Measurements from ENCODE around the gene ENO1.
A peak's percentile ranks its signal among the peaks of the same experiment; 100 is the strongest.

Gene ENO1

GRCh38 chr1:8878698-8879463 lies 395 bp upstream of the ENO1 start:
- no peaks in the 10 kb centered on the region for H3K27me3 ChIP-seq (ENCODE audit: insufficient read depth, poor library complexity, severe bottlenecking)
- TF ChIP-seq, protein P1, sequence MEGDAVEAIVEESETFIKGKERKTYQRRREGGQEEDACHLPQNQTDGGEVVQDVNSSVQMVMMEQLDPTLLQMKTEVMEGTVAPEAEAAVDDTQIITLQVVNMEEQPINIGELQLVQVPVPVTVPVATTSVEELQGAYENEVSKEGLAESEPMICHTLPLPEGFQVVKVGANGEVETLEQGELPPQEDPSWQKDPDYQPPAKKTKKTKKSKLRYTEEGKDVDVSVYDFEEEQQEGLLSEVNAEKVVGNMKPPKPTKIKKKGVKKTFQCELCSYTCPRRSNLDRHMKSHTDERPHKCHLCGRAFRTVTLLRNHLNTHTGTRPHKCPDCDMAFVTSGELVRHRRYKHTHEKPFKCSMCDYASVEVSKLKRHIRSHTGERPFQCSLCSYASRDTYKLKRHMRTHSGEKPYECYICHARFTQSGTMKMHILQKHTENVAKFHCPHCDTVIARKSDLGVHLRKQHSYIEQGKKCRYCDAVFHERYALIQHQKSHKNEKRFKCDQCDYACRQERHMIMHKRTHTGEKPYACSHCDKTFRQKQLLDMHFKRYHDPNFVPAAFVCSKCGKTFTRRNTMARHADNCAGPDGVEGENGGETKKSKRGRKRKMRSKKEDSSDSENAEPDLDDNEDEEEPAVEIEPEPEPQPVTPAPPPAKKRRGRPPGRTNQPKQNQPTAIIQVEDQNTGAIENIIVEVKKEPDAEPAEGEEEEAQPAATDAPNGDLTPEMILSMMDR (IDR thresholded peaks at IDR 0.05; ENCODE audit: poor library complexity, severe bottlenecking), result no peak
- DNase-seq (ENCODE audit: low spot score), result peak; percentile 93
- peaks cover 43% of the 10 kb centered on the region for H3K36me3 ChIP-seq (ENCODE audit: low read depth)
- H3K27ac ChIP-seq (ENCODE audit: poor library complexity, severe bottlenecking), result peak overlapping the region; percentile 97
- H3K4me1 ChIP-seq (ENCODE audit: insufficient read depth, poor library complexity, severe bottlenecking), result peaks cover 30% of the 10 kb centered on the region
- H3K9me3 ChIP-seq (ENCODE audit: severe bottlenecking), result no peaks in the 10 kb centered on the region
- ATAC-seq (ENCODE audit: low read depth), result peak; percentile 57
- H3K4me3 ChIP-seq (ENCODE audit: severe bottlenecking), result peak overlapping the region; percentile 81

- Histone ChIP-seq H3K9me3 (ENCODE audit: severe bottlenecking) (no peaks in the 10 kb centered on the region), H3K4me1 (ENCODE audit: insufficient read depth, poor library complexity, severe bottlenecking) (peaks cover 55% of the 10 kb centered on the region), H3K27me3 (ENCODE audit: insufficient read depth, poor library complexity, severe bottlenecking) (no peaks in the 10 kb centered on the region), H3K4me3 (ENCODE audit: severe bottlenecking) (peak overlapping the region; percentile 81), H3K27ac (ENCODE audit: poor library complexity, severe bottlenecking) (peak overlapping the region; percentile 97), H3K36me3 (ENCODE audit: low read depth) (peaks cover 69% of the 10 kb centered on the region)
- TF ChIP-seq, protein P1 (IDR thresholded peaks at IDR 0.05; ENCODE audit: poor library complexity, severe bottlenecking), result no peak
- DNase-seq (ENCODE audit: low spot score), result no peak
- no peak for ATAC-seq (ENCODE audit: low read depth)
Observed at GRCh38 chr1:8876087-8876486, 2.4 kb downstream of the ENO1 start.

DNA sequence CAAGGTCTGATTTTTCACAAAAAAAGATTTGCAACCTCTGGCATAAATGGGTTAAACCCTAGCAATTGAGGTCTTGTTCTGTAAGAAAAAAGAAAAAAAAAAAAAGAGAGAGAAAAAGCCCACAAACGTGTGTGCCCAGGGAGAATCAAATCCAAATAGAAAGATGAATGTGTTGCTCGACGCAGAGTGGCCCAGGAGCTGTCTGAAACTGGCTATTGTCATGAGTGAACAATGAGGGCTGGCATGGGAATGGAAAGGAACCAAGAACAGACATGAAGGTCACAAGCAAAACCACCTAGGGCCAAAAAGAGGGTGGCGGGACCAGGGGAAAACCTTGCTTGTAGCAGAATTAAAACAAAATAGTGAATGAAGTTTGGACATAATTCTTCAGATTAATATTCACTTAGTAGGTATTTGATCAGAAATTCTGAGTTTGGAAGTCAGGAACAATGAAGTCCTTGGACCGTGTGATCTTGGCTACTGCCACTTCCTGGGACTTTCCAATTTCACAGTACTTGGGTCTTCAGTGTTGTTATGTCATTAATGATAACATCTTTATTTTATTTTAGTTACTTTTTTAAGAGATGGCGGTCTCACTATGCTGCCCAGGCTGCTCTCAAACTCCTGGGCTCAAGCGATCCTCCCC lies 3.1 kb downstream of the ENO1 start:
- peaks cover 58% of the 10 kb centered on the region for H3K4me1 ChIP-seq (ENCODE audit: insufficient read depth, poor library complexity, severe bottlenecking)
- no peaks in the 10 kb centered on the region for H3K9me3 ChIP-seq (ENCODE audit: severe bottlenecking)
- peak overlapping the region; percentile 97 for H3K27ac ChIP-seq (ENCODE audit: poor library complexity, severe bottlenecking)
- ATAC-seq (ENCODE audit: low read depth), result no peak
- H3K36me3 ChIP-seq (ENCODE audit: low read depth), result peaks cover 77% of the 10 kb centered on the region
- TF ChIP-seq, protein P1 (IDR thresholded peaks at IDR 0.05; ENCODE audit: poor library complexity, severe bottlenecking), result no peak
- no peaks in the 10 kb centered on the region for H3K27me3 ChIP-seq (ENCODE audit: insufficient read depth, poor library complexity, severe bottlenecking)
- peak overlapping the region; percentile 81 for H3K4me3 ChIP-seq (ENCODE audit: severe bottlenecking)
- no peak for DNase-seq (ENCODE audit: low spot score)

DNA sequence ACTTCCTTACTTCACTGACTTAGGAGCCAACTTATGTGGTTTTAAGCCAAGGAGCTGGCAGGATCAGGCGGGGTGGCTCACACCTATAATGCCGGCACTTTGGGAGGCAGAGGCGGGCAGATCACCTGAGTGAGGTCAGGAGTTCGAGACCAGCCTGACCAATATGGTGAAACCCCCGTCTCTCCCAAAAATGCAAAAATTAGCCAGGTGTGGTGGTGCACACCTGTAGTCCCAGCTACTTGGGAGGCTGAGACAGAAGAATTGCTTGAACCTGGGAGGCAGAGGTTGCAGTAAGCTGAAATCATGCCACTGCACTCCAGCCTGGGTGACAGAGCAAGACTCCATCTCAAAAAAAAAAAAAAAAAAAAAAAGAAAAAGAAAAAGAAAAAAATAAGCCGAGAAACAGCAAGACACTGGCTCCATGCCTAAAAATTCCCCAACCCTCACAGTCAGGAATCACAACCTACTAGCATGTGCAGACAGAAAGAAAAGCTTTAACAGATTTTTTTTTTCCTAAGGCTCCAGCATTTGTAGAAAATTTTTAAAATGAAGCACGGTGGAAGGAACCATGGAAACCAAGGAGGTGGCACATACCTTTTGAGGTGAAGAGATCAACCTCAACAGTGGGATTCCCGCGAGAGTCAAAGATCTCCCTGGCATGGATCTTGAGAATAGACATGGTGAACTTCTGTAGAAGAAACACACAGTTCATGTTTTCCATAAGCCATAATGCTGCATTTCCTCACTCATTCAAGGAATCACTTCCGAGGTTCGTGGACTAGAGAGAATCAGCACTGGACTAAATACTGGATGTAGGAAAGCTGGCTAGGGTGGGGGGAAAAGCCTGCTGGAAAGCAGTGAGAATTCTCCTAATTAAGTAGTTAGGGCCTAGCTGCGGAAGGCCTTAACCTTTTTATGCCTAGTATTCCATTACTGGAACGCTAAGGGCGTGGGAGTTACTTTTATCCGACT lies 4.0 kb downstream of the ENO1 start:
- peaks cover 85% of the 10 kb centered on the region for H3K36me3 ChIP-seq (ENCODE audit: low read depth)
- H3K4me1 ChIP-seq (ENCODE audit: insufficient read depth, poor library complexity, severe bottlenecking), result peaks cover 52% of the 10 kb centered on the region
- peak overlapping the region; percentile 97 for H3K27ac ChIP-seq (ENCODE audit: poor library complexity, severe bottlenecking)
- no peak for ATAC-seq (ENCODE audit: low read depth)
- H3K27me3 ChIP-seq (ENCODE audit: insufficient read depth, poor library complexity, severe bottlenecking), result no peaks in the 10 kb centered on the region
- no peaks in the 10 kb centered on the region for H3K9me3 ChIP-seq (ENCODE audit: severe bottlenecking)
- DNase-seq (ENCODE audit: low spot score), result no peak
- TF ChIP-seq, protein P1 (IDR thresholded peaks at IDR 0.05; ENCODE audit: poor library complexity, severe bottlenecking), result no peak
- H3K4me3 ChIP-seq (ENCODE audit: severe bottlenecking), result peak overlapping the region; percentile 81

All from RWPE2 (cell line).